Cortex of kidney (tissue), 1 donor: ENCODE data around the gene UNC119.

Experiments used
- DNase-seq: peaks from one replicate; lab custom pipeline; 2025; lab: John Stamatoyannopoulos, UW

UNC119 gene

GRCh38 chr17:28498652-28499363, 53.6 kb downstream of the UNC119 start:
- no peak for DNase-seq

DNA sequence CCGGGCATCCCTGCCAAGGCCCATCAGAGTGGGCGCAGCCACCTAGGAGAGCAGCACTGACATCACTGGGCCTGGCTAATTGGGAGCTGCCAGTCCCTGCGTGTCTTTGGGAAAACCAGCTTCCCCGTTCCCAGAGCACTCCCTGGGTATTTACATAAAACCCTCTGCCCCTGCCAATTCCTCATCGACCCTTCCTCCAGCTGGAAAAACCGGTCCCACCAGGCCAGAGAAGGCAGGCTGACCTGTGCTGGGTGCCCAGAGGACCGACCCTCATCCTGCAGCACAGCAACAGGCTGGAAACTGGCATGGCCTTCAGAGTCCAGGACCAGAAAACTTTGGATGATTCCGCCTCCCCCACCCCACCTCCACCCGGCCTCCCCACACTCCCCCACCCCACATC, 54.5 kb downstream of the UNC119 start:
- no peak for DNase-seq
